Natural killer cell (primary cell): ENCODE measurements around the gene NEGR1. TPM values are rescaled to one million over a fixed set of nuclear protein-coding genes. Genes with fewer than 3 reads are reported as not detected.

ENCODE experiments used
- ATAC-seq, 3 donors: fragments of 150-1000 bp in 2 of 3; fragments of 200-7000 bp in 1 of 3; cut with Tn5 transposase; 1 replicate in 1 of 3; 2 replicates in 2 of 3; pipeline ENCODE4 v1.10.0; 2021; ENCODE audit warnings: mild to moderate bottlenecking in 2 of 3, moderate library complexity in 2 of 3
- DNase-seq, 2 donors: peaks; one replicate each; pipeline versions ENCODE4 v3.0.0 to v3.0.0-alpha.2; 2013 to 2021; ENCODE audit warnings: mixed read lengths in 1 of 2
- H3K27ac ChIP-seq: one replicate; pipeline ENCODE4 v1.5.1; 2013; ENCODE audit warnings: mild to moderate bottlenecking, low read length
- H3K27me3 ChIP-seq: one replicate; pipeline ENCODE4 v1.6.1; 2013; ENCODE audit warnings: low read length; ENCODE audit not compliant: control insufficient read depth, insufficient read depth
- H3K36me3 ChIP-seq: one replicate; pipeline ENCODE4 v1.6.1; 2013; ENCODE audit warnings: low read length; ENCODE audit not compliant: control insufficient read depth, insufficient read depth
- H3K4me1 ChIP-seq: one replicate; pipeline ENCODE4 v1.6.1; 2013; ENCODE audit warnings: low read length; ENCODE audit not compliant: control insufficient read depth, insufficient read depth
- H3K4me3 ChIP-seq: one replicate; pipeline ENCODE4 v1.5.1; 2013; ENCODE audit warnings: low read length
- H3K9me3 ChIP-seq: one replicate; pipeline ENCODE4 v1.6.1; 2013; ENCODE audit warnings: low read length; ENCODE audit not compliant: control insufficient read depth, insufficient read depth
- H3K27ac Mint-ChIP-seq, 2 donors: one replicate each; pipeline ENCODE4 v1.8.0; 2022; ENCODE audit warnings: mild to moderate bottlenecking in 2 of 2, mixed read lengths in 2 of 2, moderate library complexity in 1 of 2
- H3K27me3 Mint-ChIP-seq, 2 donors: one replicate each; pipeline ENCODE4 v1.8.0; 2022; ENCODE audit warnings: low read depth in 2 of 2, mixed read lengths in 2 of 2
- H3K36me3 Mint-ChIP-seq: one replicate; pipeline ENCODE4 v1.8.0; 2022; ENCODE audit warnings: mixed read lengths
- H3K4me1 Mint-ChIP-seq, 2 donors: one replicate each; pipeline ENCODE4 v1.8.0; 2022; ENCODE audit warnings: mixed read lengths in 2 of 2
- H3K4me3 Mint-ChIP-seq: one replicate; pipeline ENCODE4 v1.8.0; 2022; ENCODE audit warnings: mild to moderate bottlenecking, moderate library complexity, mixed read lengths
- H3K9me3 Mint-ChIP-seq, 2 donors: one replicate each; pipeline ENCODE4 v1.8.0; 2022; ENCODE audit warnings: mixed read lengths in 2 of 2
- CTCF ChIP-seq: fragments of 200-600 bp; IDR thresholded peaks from one replicate; pipeline ENCODE4 v1.8.0; 2022; ENCODE audit warnings: antibody characterized with exemption
- WGBS: methylation state at CpG from one replicate; pipeline ENCODE4 v1.1.7; 2013; ENCODE audit warnings: missing lambda C conversion rate; ENCODE audit not compliant: insufficient coverage; 5-methylcytosine and 5-hydroxymethylcytosine counted together
- intact Hi-C: fragments of 100-400 bp; cut with micrococcal nuclease; formaldehyde crosslinking; loops from one replicate; pipeline ENCODE4 v1.14.2; 2022
- total RNA-seq, 4 donors: library from RNA; stranded (reverse); fragments of 120-200 nt in 1 of 4; gene quantifications; one replicate each; pipeline versions ENCODE4 v1.2.3 to v1.2.4, GENCODE V29; 2013 to 2022

The NEGR1 gene
- total RNA-seq, 3 donors from 2014 or later (not counting 1 experiment from before 2014, with no cell fraction given) = 0.55 to 1.3 TPM; not detected in 1

- ATAC-seq (no peak), DNase-seq (no peak)
- Mint-ChIP-seq H3K4me3 (no peak overlapping the region), H3K36me3 (no peaks in the 10 kb centered on the region), H3K27me3 (no peaks in the 10 kb centered on the region), H3K9me3 (peaks cover 6 to 12% of the 10 kb centered on the region in 2 donors), H3K4me1 (no peaks in the 10 kb centered on the region), H3K27ac (no peak overlapping the region)
- no peaks in the 10 kb centered on the region for H3K27me3 ChIP-seq
- no peaks in the 10 kb centered on the region for H3K4me1 ChIP-seq
- H3K36me3 ChIP-seq = no peaks in the 10 kb centered on the region
- TF ChIP-seq CTCF = no peak
- no peak overlapping the region for H3K4me3 ChIP-seq
- H3K9me3 ChIP-seq = no peaks in the 10 kb centered on the region
- H3K27ac ChIP-seq = no peak overlapping the region
- WGBS = 81% methylated on average over 3 of the region's 3 CpGs
- intact Hi-C loops = no loop called here
Observed at GRCh38 chr1:71640116-71640515, 642.2 kb downstream of the NEGR1 start.

GRCh38 chr1:71638081-71638766, 644.1 kb downstream of the NEGR1 start:
- no peaks in the 10 kb centered on the region for H3K9me3 ChIP-seq
- Mint-ChIP-seq H3K36me3 (no peaks in the 10 kb centered on the region), H3K9me3 (peaks cover 10 to 12% of the 10 kb centered on the region in 2 donors), H3K27me3 (no peaks in the 10 kb centered on the region), H3K4me1 (no peaks in the 10 kb centered on the region), H3K4me3 (no peak overlapping the region), H3K27ac (no peak overlapping the region)
- no peak for DNase-seq
- TF ChIP-seq CTCF = no peak
- no peak overlapping the region for H3K4me3 ChIP-seq
- intact Hi-C loops = no loop called here
- WGBS = 73% methylated on average over 4 of the region's 4 CpGs
- ATAC-seq = no peak
- H3K36me3 ChIP-seq = no peaks in the 10 kb centered on the region
- H3K4me1 ChIP-seq = no peaks in the 10 kb centered on the region
- H3K27me3 ChIP-seq = no peaks in the 10 kb centered on the region
- H3K27ac ChIP-seq = no peak overlapping the region

GRCh38 chr1:71635568-71635967, 646.8 kb downstream of the NEGR1 start:
- peaks cover 3 to 13% of the 10 kb centered on the region in 2 donors for H3K9me3 Mint-ChIP-seq
- TF ChIP-seq CTCF = no peak
- no peak overlapping the region for H3K27ac Mint-ChIP-seq
- ATAC-seq (no peak), DNase-seq (no peak)
- no peaks in the 10 kb centered on the region for H3K36me3 ChIP-seq
- no peaks in the 10 kb centered on the region for H3K27me3 Mint-ChIP-seq
- H3K9me3 ChIP-seq = no peaks in the 10 kb centered on the region
- H3K4me3 ChIP-seq = no peak overlapping the region
- H3K27ac ChIP-seq = no peak overlapping the region
- WGBS = 91% methylated on average over 1 of the region's 2 CpGs
- no peak overlapping the region for H3K4me3 Mint-ChIP-seq
- intact Hi-C loops = no loop called here
- no peaks in the 10 kb centered on the region for H3K4me1 ChIP-seq
- H3K27me3 ChIP-seq = no peaks in the 10 kb centered on the region
- H3K4me1 Mint-ChIP-seq = no peaks in the 10 kb centered on the region
- no peaks in the 10 kb centered on the region for H3K36me3 Mint-ChIP-seq

- Mint-ChIP-seq H3K27ac (no peak overlapping the region), H3K27me3 (no peaks in the 10 kb centered on the region), H3K36me3 (no peaks in the 10 kb centered on the region), H3K4me3 (no peak overlapping the region), H3K9me3 (peaks cover 3 to 16% of the 10 kb centered on the region in 2 donors), H3K4me1 (no peaks in the 10 kb centered on the region)
- no peak overlapping the region for H3K4me3 ChIP-seq
- H3K4me1 ChIP-seq = no peaks in the 10 kb centered on the region
- no peak overlapping the region for H3K27ac ChIP-seq
- no peak for TF ChIP-seq CTCF
- ATAC-seq = no peak
- no peaks in the 10 kb centered on the region for H3K9me3 ChIP-seq
- intact Hi-C loops = no loop called here
- no peak for DNase-seq
- H3K36me3 ChIP-seq = no peaks in the 10 kb centered on the region
- no peaks in the 10 kb centered on the region for H3K27me3 ChIP-seq
Observed at GRCh38 chr1:71634159-71634558, 648.2 kb downstream of the NEGR1 start.
